Adrenal gland (tissue), 12 donors: Measurements from ENCODE around the gene SLC35F1. TPM values are rescaled to one million over a fixed set of nuclear protein-coding genes. Genes with fewer than 3 reads are reported as not detected.

Experiments used
- DNase-seq, 7 donors: peaks; one replicate each; pipeline ENCODE4 v3.0.0-alpha.2; 2019 to 2020
- H3K27ac ChIP-seq, 5 donors: fragments of 200-600 bp; sonication (generic) in 4 of 5; 1 replicate in 3 of 5; 2 replicates in 2 of 5; pipeline versions ENCODE4 v1.5.1 to v1.8.0; 2016 to 2020; ENCODE audit warnings: mild to moderate bottlenecking in 1 of 5
- H3K27me3 ChIP-seq: fragments of 200-600 bp; 2 replicates; pipeline ENCODE4 v1.8.0; 2021
- H3K36me3 ChIP-seq, 2 donors: fragments of 200-600 bp; replicated peaks in 1 of 2; 1 replicate in 1 of 2; 2 replicates in 1 of 2; pipeline versions ENCODE4 v1.5.1 to v1.8.0; 2018 to 2022
- H3K4me1 ChIP-seq, 2 donors: fragments of 200-600 bp; replicated peaks in 1 of 2; 1 replicate in 1 of 2; 2 replicates in 1 of 2; pipeline versions ENCODE4 v1.5.1 to v1.8.0; 2018 to 2021
- H3K4me3 ChIP-seq, 4 donors: fragments of 200-600 bp; sonication (generic) in 3 of 4; one replicate each; pipeline ENCODE4 v1.5.1; 2016 to 2018
- H3K9me3 ChIP-seq, 3 donors: fragments of 200-600 bp; sonication (generic) in 1 of 3; replicated peaks in 1 of 3; 1 replicate in 2 of 3; 2 replicates in 1 of 3; pipeline versions ENCODE4 v1.5.1 to v1.8.0; 2016 to 2021
- POLR2A ChIP-seq, 2 donors: fragments of 450-650 bp; IDR thresholded peaks; one replicate each; pipeline ENCODE4 v1.6.1; 2017; ENCODE audit warnings: antibody characterized with exemption in 2 of 2, mild to moderate bottlenecking in 2 of 2, moderate library complexity in 1 of 2
- WGBS, 4 donors: extraction: QIAGEN DNeasy Blood & Tissue Kit in 2 of 4; methylation state at CpG; one replicate each; pipeline versions ENCODE4 v1.1.5 to v1.1.7; 2013 to 2017; 5-methylcytosine and 5-hydroxymethylcytosine counted together
- intact Hi-C, 2 donors: fragments of 100-400 bp; cut with DNase I; formaldehyde crosslinking; loops; one replicate each; pipeline versions ENCODE4 v1.14.1 to v1.15.0; 2022 to 2023
- polyA plus RNA-seq, 3 donors: library from polyadenylated mRNA; stranded (reverse); fragments of 200-250 nt in 2 of 3; fragments of 350-450 nt in 1 of 3; fragmentation: Illumina TruSeq in 1 of 3; extraction: RNeasy Lipid Tissue Mini Kit (QIAGEN cat#74804) in 1 of 3; gene quantifications; one replicate each; pipeline ENCODE4 v1.2.3, GENCODE V29; 2013 to 2014
- total RNA-seq, 9 donors: library from RNA; depleted of rRNA in 4 of 9; stranded (reverse); fragments of >200 nt in 4 of 9; fragments of 120-200 nt in 1 of 9; fragmentation: NEBNext Ultra II Directional in 1 of 9; extraction: Animal tissue kit (Norgen Biotek cat#: 25700) in 1 of 9; gene quantifications; one replicate each; pipeline versions ENCODE4 v1.1.0 to v1.2.4, GENCODE V29; 2013 to 2023
- TF ChIP-seq, protein P1 (sequence below), 6 experiments: fragments of 450-650 bp in 4 of 6; fragments of 200-600 bp in 2 of 6; sonication (generic) in 1 of 6; IDR thresholded peaks; 1 replicate in 5 of 6; 2 replicates in 1 of 6; pipeline versions ENCODE4 v1.5.1 to v1.8.0; 2016 to 2021; ENCODE audit warnings: antibody characterized with exemption in 6 of 6, mild to moderate bottlenecking in 2 of 6, moderate library complexity in 1 of 6
- donor health status: healthy with polysubstance abuse.
- donor health status: Bipolar disorder and iron deficiency.
- donor health status: DM: yes; HTN: yes; CAD: no.
- donor health status: DM: no; HTN: no; CAD: no.
- donor health status: DM: no; HTN: no; CAD: no.
- donor health status: DM: yes; HTN: yes; CAD: no.

The SLC35F1 gene
- total and polyA plus RNA-seq, 12 donors, result 0.32 to 4.0 (median 1.7) TPM

GRCh38 chr6:117907601-117908245 lies 659 bp downstream of the SLC35F1 start:
- TF ChIP-seq POLR2A (IDR thresholded peaks at IDR 0.05), result no peak
- TF ChIP-seq, protein P1, sequence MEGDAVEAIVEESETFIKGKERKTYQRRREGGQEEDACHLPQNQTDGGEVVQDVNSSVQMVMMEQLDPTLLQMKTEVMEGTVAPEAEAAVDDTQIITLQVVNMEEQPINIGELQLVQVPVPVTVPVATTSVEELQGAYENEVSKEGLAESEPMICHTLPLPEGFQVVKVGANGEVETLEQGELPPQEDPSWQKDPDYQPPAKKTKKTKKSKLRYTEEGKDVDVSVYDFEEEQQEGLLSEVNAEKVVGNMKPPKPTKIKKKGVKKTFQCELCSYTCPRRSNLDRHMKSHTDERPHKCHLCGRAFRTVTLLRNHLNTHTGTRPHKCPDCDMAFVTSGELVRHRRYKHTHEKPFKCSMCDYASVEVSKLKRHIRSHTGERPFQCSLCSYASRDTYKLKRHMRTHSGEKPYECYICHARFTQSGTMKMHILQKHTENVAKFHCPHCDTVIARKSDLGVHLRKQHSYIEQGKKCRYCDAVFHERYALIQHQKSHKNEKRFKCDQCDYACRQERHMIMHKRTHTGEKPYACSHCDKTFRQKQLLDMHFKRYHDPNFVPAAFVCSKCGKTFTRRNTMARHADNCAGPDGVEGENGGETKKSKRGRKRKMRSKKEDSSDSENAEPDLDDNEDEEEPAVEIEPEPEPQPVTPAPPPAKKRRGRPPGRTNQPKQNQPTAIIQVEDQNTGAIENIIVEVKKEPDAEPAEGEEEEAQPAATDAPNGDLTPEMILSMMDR (IDR thresholded peaks at IDR 0.05), result no peak
- Histone ChIP-seq H3K27ac (peak overlapping the region in 1 of 5 donors; percentile 58), H3K27me3 (peaks cover 27% of the 10 kb centered on the region)

GRCh38 chr6:117908246-117909068 lies 1.4 kb downstream of the SLC35F1 start:
- Histone ChIP-seq H3K27ac (peak overlapping the region in 1 of 5 donors; percentile 58), H3K4me3 (peak overlapping the region in 1 of 4 donors; percentile 77), H3K9me3 (no peaks in the 10 kb centered on the region), H3K4me1 (peaks cover 11 to 14% of the 10 kb centered on the region in 2 donors), H3K27me3 (peaks cover 23% of the 10 kb centered on the region), H3K36me3 (no peaks in the 10 kb centered on the region)
- intact Hi-C loops, result no loop called here
- TF ChIP-seq, protein P1 (IDR thresholded peaks at IDR 0.05), result no peak
- TF ChIP-seq POLR2A (IDR thresholded peaks at IDR 0.05), result no peak
- 9 to 22% (median 14%) methylated on average over 19 to 45 of the region's 45 CpGs for WGBS, 4 donors
- DNase-seq, result peak in 2 of 7 donors; percentile 8 to 13

More at GRCh38 chr6:117907601-117908245, 659 bp downstream of the SLC35F1 start:
- intact Hi-C loops, result no loop called here
- Histone ChIP-seq H3K4me3 (peak overlapping the region in 1 of 4 donors; percentile 77), H3K9me3 (no peaks in the 10 kb centered on the region), H3K4me1 (peaks cover 11 to 14% of the 10 kb centered on the region in 2 donors), H3K36me3 (no peaks in the 10 kb centered on the region)
- peak in 4 of 7 donors; percentile 12 to 18 (median 14) for DNase-seq
- whole genome bisulfite sequencing, 4 donors, result 1 to 2% (median 1%) methylated on average over 31 to 81 of the region's 81 CpGs; no CpG with 5 or more reads in 1 of the 4 donors

GRCh38 chr6:117909638-117910037 lies 2.6 kb downstream of the SLC35F1 start:
- 91 to 94% (median 92%) methylated on average over 5 of the region's 5 CpGs for WGBS, 4 donors
- Histone ChIP-seq H3K9me3 (no peaks in the 10 kb centered on the region), H3K4me3 (no peak overlapping the region), H3K27me3 (peaks cover 17% of the 10 kb centered on the region), H3K4me1 (peaks cover 11 to 14% of the 10 kb centered on the region in 2 donors), H3K27ac (no peak overlapping the region), H3K36me3 (no peaks in the 10 kb centered on the region)
- TF ChIP-seq, protein P1 (IDR thresholded peaks at IDR 0.05), result no peak
- TF ChIP-seq POLR2A (IDR thresholded peaks at IDR 0.05), result no peak
- DNase-seq, result no peak
- intact Hi-C loops, result no loop called here

DNA sequence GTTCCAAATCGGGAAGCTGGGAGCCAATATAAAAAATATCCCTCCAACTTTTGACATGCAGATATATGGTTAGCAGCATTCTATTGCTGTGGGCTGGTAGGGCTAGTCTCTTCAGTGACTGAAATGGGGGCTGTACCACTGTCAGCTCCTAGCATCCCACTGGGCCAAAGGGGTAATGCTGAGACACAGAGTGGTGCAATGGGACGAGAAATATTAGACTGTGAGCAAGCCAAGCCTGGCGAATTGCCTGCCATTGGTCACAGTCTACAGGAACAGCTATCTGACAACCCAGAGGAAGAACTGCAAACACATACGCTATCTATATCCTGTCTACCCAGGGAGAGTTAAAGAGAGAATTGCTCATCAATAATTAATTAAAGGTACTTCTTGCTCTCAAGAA lies 3.5 kb downstream of the SLC35F1 start:
- DNase-seq, result no peak
- intact Hi-C loops, result no loop called here
- H3K4me1 ChIP-seq, result peaks cover 11 to 14% of the 10 kb centered on the region in 2 donors
- H3K9me3 ChIP-seq, result no peaks in the 10 kb centered on the region
- H3K36me3 ChIP-seq, result no peaks in the 10 kb centered on the region
- no peak overlapping the region for H3K27ac ChIP-seq
- peaks cover 9% of the 10 kb centered on the region for H3K27me3 ChIP-seq
- no peak for TF ChIP-seq POLR2A (IDR thresholded peaks at IDR 0.05)
- no peak overlapping the region for H3K4me3 ChIP-seq
- WGBS, 4 donors, result 84 to 90% (median 86%) methylated on average over 4 of the region's 4 CpGs
